Stimulated activated memory B cell treated with anti-CD40 and anti-IgM and Interleukin-4, amounts not matched to agents 10 μg/mL and 1 μg/mL and 100 μg/mL, for 72 hours (primary cell): ENCODE data around the gene XCL1.

ENCODE experiments used
- ATAC-seq: fragments of 150-1000 bp; cut with Tn5 transposase; 2 replicates; pipeline ENCODE4 v1.10.0; 2021
- H3K27ac Mint-ChIP-seq: one replicate; pipeline ENCODE4 v1.8.0; 2022; ENCODE audit warnings: mild to moderate bottlenecking, mixed read lengths
- H3K27me3 Mint-ChIP-seq: one replicate; pipeline ENCODE4 v1.8.0; 2022; ENCODE audit warnings: mixed read lengths
- H3K36me3 Mint-ChIP-seq: one replicate; pipeline ENCODE4 v1.8.0; 2022; ENCODE audit warnings: mixed read lengths
- H3K4me1 Mint-ChIP-seq: one replicate; pipeline ENCODE4 v1.8.0; 2022; ENCODE audit warnings: mixed read lengths
- H3K4me3 Mint-ChIP-seq: one replicate; pipeline ENCODE4 v1.8.0; 2022; ENCODE audit warnings: mild to moderate bottlenecking, moderate library complexity, mixed read lengths
- H3K9me3 Mint-ChIP-seq: one replicate; pipeline ENCODE4 v1.8.0; 2022; ENCODE audit warnings: mixed read lengths

XCL1 gene

DNA sequence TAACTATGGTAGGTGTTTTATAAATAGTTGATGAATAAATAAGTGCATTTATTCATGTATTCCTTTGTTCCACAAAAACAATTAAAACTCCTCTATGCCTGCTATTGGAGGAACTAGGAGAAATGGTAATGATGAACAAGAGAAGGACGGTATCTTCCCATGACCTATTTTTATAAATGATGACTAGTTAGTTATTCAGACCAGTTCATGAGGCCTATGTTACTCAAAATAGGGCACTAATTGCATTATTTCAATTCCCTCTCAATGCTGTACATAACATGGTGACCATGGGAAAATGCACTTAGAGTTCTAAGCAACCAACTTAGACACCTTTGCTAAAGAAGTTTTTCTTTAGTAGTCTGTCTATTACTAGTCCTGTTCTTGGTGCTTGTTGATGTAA lies 53.1 kb downstream of the XCL1 start:
- ATAC-seq, result no peak
- Mint-ChIP-seq H3K9me3 (no peaks in the 10 kb centered on the region), H3K36me3 (no peaks in the 10 kb centered on the region), H3K4me3 (no peak overlapping the region), H3K4me1 (no peaks in the 10 kb centered on the region), H3K27me3 (peaks cover 42% of the 10 kb centered on the region), H3K27ac (no peak overlapping the region)
